SK-N-SH treated with all-trans-retinoic acid at 6 μM for 48 hours (cell line): ENCODE measurements around the gene MKNK2.

Experiments
- GLIS3 ChIP-seq: fragments of 250-450 bp; sonication (Bioruptor Pico); IDR thresholded peaks from 2 replicates; pipeline ENCODE4 v1.5.0; 2020; ENCODE audit warnings: mild to moderate bottlenecking, moderate library complexity
- ISL1 ChIP-seq: fragments of 250-450 bp; sonication (Bioruptor Pico); IDR thresholded peaks from 2 replicates; pipeline ENCODE4 v2.1.2; 2022; ENCODE audit warnings: mild to moderate bottlenecking, moderate library complexity
- OSR1 ChIP-seq: fragments of 250-450 bp; sonication (Bioruptor Pico); IDR thresholded peaks from 2 replicates; pipeline ENCODE4 v1.8.0; 2022; ENCODE audit warnings: moderate library complexity, mild to moderate bottlenecking, inconsistent platforms
- POU6F1 ChIP-seq: fragments of 250-450 bp; sonication (Bioruptor Pico); IDR thresholded peaks from 2 replicates; pipeline ENCODE4 v1.8.0; 2021; ENCODE audit warnings: low read depth, mild to moderate bottlenecking, moderate library complexity, borderline replicate concordance
- PPARA ChIP-seq: fragments of 250-450 bp; sonication (Bioruptor Pico); IDR thresholded peaks from 2 replicates; pipeline ENCODE4 v1.5.0; 2020; ENCODE audit warnings: mild to moderate bottlenecking, borderline replicate concordance
- RARB ChIP-seq: fragments of 250-450 bp; sonication (Bioruptor Pico); IDR thresholded peaks from 2 replicates; pipeline ENCODE4 v1.8.0; 2021; ENCODE audit warnings: mild to moderate bottlenecking, moderate library complexity
- SNAI2 ChIP-seq: fragments of 250-450 bp; sonication (Bioruptor Pico); IDR thresholded peaks from 2 replicates; pipeline ENCODE4 v1.5.0; 2020; ENCODE audit warnings: mild to moderate bottlenecking, moderate library complexity
- TCF4 ChIP-seq: fragments of 250-450 bp; sonication (Bioruptor Pico); IDR thresholded peaks from 2 replicates; pipeline ENCODE4 v1.8.0; 2021; ENCODE audit warnings: mild to moderate bottlenecking, moderate library complexity, borderline replicate concordance
- TOX ChIP-seq: fragments of 250-450 bp; sonication (Bioruptor Pico); IDR thresholded peaks from 2 replicates; pipeline ENCODE4 v1.8.0; 2021; ENCODE audit warnings: mild to moderate bottlenecking, moderate library complexity, borderline replicate concordance
- TSHZ2 ChIP-seq: fragments of 250-450 bp; sonication (Bioruptor Pico); IDR thresholded peaks from 2 replicates; pipeline ENCODE4 v1.5.0; 2020; ENCODE audit warnings: mild to moderate bottlenecking, moderate library complexity
- ZC3H10 ChIP-seq: fragments of 250-450 bp; sonication (Bioruptor Pico); IDR thresholded peaks from 2 replicates; pipeline ENCODE4 v1.5.1; 2021; ENCODE audit warnings: mild to moderate bottlenecking, moderate library complexity
- ZNF70 ChIP-seq: fragments of 450-650 bp; formaldehyde crosslinking; IDR thresholded peaks from 2 replicates; pipeline ENCODE4 v1.5.0; 2020; ENCODE audit warnings: mild to moderate bottlenecking, moderate library complexity
- TF ChIP-seq, protein P1 (sequence below): fragments of 250-450 bp; sonication (Bioruptor Pico); IDR thresholded peaks from 2 replicates; pipeline ENCODE4 v1.5.1; 2020; ENCODE audit warnings: low read depth, mild to moderate bottlenecking, moderate library complexity

GRCh38 chr19:2089727-2090053, 38.6 kb upstream of the MKNK2 start:
- TF ChIP-seq, protein P1, sequence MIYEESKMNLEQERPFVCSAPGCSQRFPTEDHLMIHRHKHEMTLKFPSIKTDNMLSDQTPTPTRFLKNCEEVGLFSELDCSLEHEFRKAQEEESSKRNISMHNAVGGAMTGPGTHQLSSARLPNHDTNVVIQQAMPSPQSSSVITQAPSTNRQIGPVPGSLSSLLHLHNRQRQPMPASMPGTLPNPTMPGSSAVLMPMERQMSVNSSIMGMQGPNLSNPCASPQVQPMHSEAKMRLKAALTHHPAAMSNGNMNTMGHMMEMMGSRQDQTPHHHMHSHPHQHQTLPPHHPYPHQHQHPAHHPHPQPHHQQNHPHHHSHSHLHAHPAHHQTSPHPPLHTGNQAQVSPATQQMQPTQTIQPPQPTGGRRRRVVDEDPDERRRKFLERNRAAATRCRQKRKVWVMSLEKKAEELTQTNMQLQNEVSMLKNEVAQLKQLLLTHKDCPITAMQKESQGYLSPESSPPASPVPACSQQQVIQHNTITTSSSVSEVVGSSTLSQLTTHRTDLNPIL (CRISPR knock-in tag) = no peak
- TF ChIP-seq ZNF70 = no peak
- no peak for TF ChIP-seq RARB (CRISPR knock-in tag)
- TF ChIP-seq ISL1 (CRISPR knock-in tag) = no peak
- TF ChIP-seq SNAI2 (CRISPR knock-in tag) = no peak
- TF ChIP-seq TOX (CRISPR knock-in tag) = no peak
- TF ChIP-seq OSR1 (CRISPR knock-in tag) = no peak
- TF ChIP-seq ZC3H10 (CRISPR knock-in tag) = no peak
- TF ChIP-seq GLIS3 (CRISPR knock-in tag) = no peak
- TF ChIP-seq POU6F1 = no peak
- TF ChIP-seq PPARA (CRISPR knock-in tag) = no peak
- TF ChIP-seq TSHZ2 (CRISPR knock-in tag) = no peak
- no peak for TF ChIP-seq TCF4 (CRISPR knock-in tag)
